H1 (cell line): ENCODE measurements around the gene ZNG1A. TPM values are rescaled to one million over a fixed set of nuclear protein-coding genes. Genes with fewer than 3 reads are reported as not detected.
"Not testable (repeated sequence)": the region's sequence is repeated elsewhere in the genome, so short reads cannot be mapped to it uniquely, and the experiment has no call there.

Experiments used
- CTCF ChIA-PET: fragments of 300-600 bp; sonication (Branson Sonifier 250); formaldehyde crosslinking; loops from one replicate; lab custom pipeline; 2021; ENCODE audit not compliant: partially characterized antibody; lab: Charles Lee
- POLR2A ChIA-PET: fragments of 300-600 bp; sonication (Branson Sonifier 250); formaldehyde crosslinking; loops from one replicate; lab custom pipeline; 2021; ENCODE audit warnings: inconsistent platforms; ENCODE audit not compliant: partially characterized antibody; lab: Charles Lee
- DNase-seq, 2 experiments: peaks; one replicate each; pipeline versions ENCODE4 v3.0.0 to v3.0.0-alpha.2; 2010 to 2022; ENCODE audit warnings: low spot score in 2 of 2, low read depth in 1 of 2, mixed read lengths in 1 of 2
- FAIRE-seq: peaks from 2 replicates; lab custom pipeline; 2011; peaks lifted over from hg19 to GRCh38; lab: Jason Lieb, UNC
- H2AFZ ChIP-seq: 2 replicates; pipeline ENCODE4 v1.8.1; 2012; ENCODE audit warnings: low read length, inconsistent platforms
- H2AK5ac ChIP-seq: 2 replicates; pipeline ENCODE4 v1.6.1; 2013; ENCODE audit warnings: low read depth, low read length
- H2BK120ac ChIP-seq: replicated peaks from 2 replicates; pipeline ENCODE3; 2013; ENCODE audit warnings: low read depth, low read length, inconsistent platforms
- H2BK12ac ChIP-seq: 2 replicates; pipeline ENCODE4 v1.6.1; 2013; ENCODE audit warnings: low read depth, low read length
- H2BK15ac ChIP-seq: 2 replicates; pipeline ENCODE4 v1.6.1; 2013; ENCODE audit warnings: low read length
- H2BK20ac ChIP-seq: 2 replicates; pipeline ENCODE4 v1.6.1; 2013; ENCODE audit warnings: low read length
- H2BK5ac ChIP-seq: 2 replicates; pipeline ENCODE4 v1.6.1; 2013; ENCODE audit warnings: low read depth, low read length
- H3K14ac ChIP-seq: 2 replicates; pipeline ENCODE4 v1.6.1; 2013; ENCODE audit warnings: inconsistent platforms; ENCODE audit not compliant: insufficient read length
- H3K18ac ChIP-seq: 2 replicates; pipeline ENCODE4 v1.6.1; 2013; ENCODE audit warnings: low read length; ENCODE audit errors: extremely low read depth
- H3K23ac ChIP-seq: 2 replicates; pipeline ENCODE4 v1.6.1; 2013; ENCODE audit warnings: inconsistent platforms; ENCODE audit not compliant: insufficient read length
- H3K23me2 ChIP-seq: 2 replicates; pipeline ENCODE4 v1.6.1; 2013; ENCODE audit warnings: low read depth, low read length
- H3K27ac ChIP-seq: 2 replicates; pipeline ENCODE4 v1.6.1; 2011; ENCODE audit warnings: low read depth, low read length, inconsistent platforms
- H3K27me3 ChIP-seq, 4 experiments: replicated peaks in 1 of 4; 1 replicate in 1 of 4; 2 replicates in 3 of 4; pipeline versions ENCODE4 v1.6.1 to v1.8.1; 2011 to 2013; ENCODE audit warnings: low read length in 3 of 4, mild to moderate bottlenecking in 3 of 4, inconsistent platforms in 2 of 4, mixed read lengths in 2 of 4, moderate library complexity in 1 of 4; ENCODE audit not compliant: control insufficient read depth in 3 of 4, insufficient read depth in 3 of 4; ENCODE audit errors: extremely low read depth in 1 of 4
- H3K36me3 ChIP-seq, 4 experiments: 2 replicates each; pipeline versions ENCODE4 v1.6.1 to v1.8.1; 2011 to 2013; ENCODE audit warnings: mild to moderate bottlenecking in 4 of 4, low read length in 3 of 4, moderate library complexity in 2 of 4, control low read depth in 1 of 4, inconsistent platforms in 1 of 4; ENCODE audit not compliant: insufficient read depth in 4 of 4, control insufficient read depth in 2 of 4
- H3K4ac ChIP-seq: replicated peaks from 2 replicates; pipeline ENCODE3; 2013; ENCODE audit warnings: low read length, low read depth, mixed read lengths, inconsistent platforms; ENCODE audit not compliant: insufficient read length
- H3K4me1 ChIP-seq, 4 experiments: replicated peaks in 1 of 4; 1 replicate in 1 of 4; 2 replicates in 3 of 4; pipeline versions ENCODE4 v1.6.1 to v1.8.1; 2011 to 2013; ENCODE audit warnings: low read length in 3 of 4, inconsistent platforms in 2 of 4, mixed read lengths in 1 of 4; ENCODE audit not compliant: insufficient read depth in 4 of 4, control insufficient read depth in 3 of 4
- H3K4me2 ChIP-seq, 2 experiments: 2 replicates each; pipeline versions ENCODE4 v1.6.1 to v1.8.1; 2011 to 2013; ENCODE audit warnings: low read depth in 2 of 2, low read length in 2 of 2, control low read depth in 1 of 2, inconsistent platforms in 1 of 2, mild to moderate bottlenecking in 1 of 2; ENCODE audit not compliant: insufficient read depth in 1 of 2
- H3K4me3 ChIP-seq, 4 experiments: fragments of 200-600, 300-600 bp in 1 of 4; sonication (generic), shearing (Covaris generic), sonication (Bioruptor Twin) in 1 of 4; 2 replicates each; pipeline versions ENCODE4 v1.5.1 to v1.8.1; 2011 to 2016; ENCODE audit warnings: low read length in 4 of 4, low read depth in 3 of 4, control low read depth in 2 of 4, inconsistent platforms in 2 of 4, mild to moderate bottlenecking in 2 of 4, mixed read lengths in 1 of 4, moderate library complexity in 1 of 4; ENCODE audit not compliant: insufficient read depth in 2 of 4; ENCODE audit errors: extremely low read depth in 1 of 4
- H3K56ac ChIP-seq: replicated peaks from 2 replicates; pipeline ENCODE3; 2013; ENCODE audit warnings: low read depth, mild to moderate bottlenecking, mixed read lengths, low read length, inconsistent platforms; ENCODE audit not compliant: insufficient read length
- H3K79me1 ChIP-seq: 2 replicates; pipeline ENCODE4 v1.6.1; 2013; ENCODE audit warnings: low read depth, low read length, control low read depth
- H3K79me2 ChIP-seq, 2 experiments: 2 replicates each; pipeline versions ENCODE4 v1.6.1 to v1.8.1; 2012 to 2013; ENCODE audit warnings: low read length in 2 of 2, mild to moderate bottlenecking in 2 of 2, inconsistent platforms in 1 of 2; ENCODE audit not compliant: insufficient read depth in 2 of 2, control insufficient read depth in 1 of 2
- H3K9ac ChIP-seq, 4 experiments: replicated peaks in 1 of 4; 1 replicate in 1 of 4; 2 replicates in 3 of 4; pipeline versions ENCODE4 v1.6.1 to v1.8.1; 2011 to 2013; ENCODE audit warnings: low read depth in 3 of 4, low read length in 3 of 4, control low read depth in 2 of 4, mild to moderate bottlenecking in 2 of 4, moderate library complexity in 2 of 4, inconsistent platforms in 1 of 4; ENCODE audit errors: extremely low read depth in 1 of 4
- H3K9me3 ChIP-seq, 2 experiments: 2 replicates each; pipeline versions ENCODE4 v1.6.1 to v1.8.1; 2012 to 2013; ENCODE audit warnings: mild to moderate bottlenecking in 2 of 2, moderate library complexity in 2 of 2, control low read depth in 1 of 2, inconsistent platforms in 1 of 2, low read depth in 1 of 2, low read length in 1 of 2, mixed read lengths in 1 of 2; ENCODE audit not compliant: insufficient read depth in 2 of 2
- H4K20me1 ChIP-seq, 2 experiments: replicated peaks in 1 of 2; 2 replicates each; pipeline versions ENCODE3 to v1.8.1; 2011 to 2013; ENCODE audit warnings: inconsistent platforms in 2 of 2, low read length in 2 of 2, mild to moderate bottlenecking in 1 of 2; ENCODE audit not compliant: insufficient read depth in 2 of 2, control insufficient read depth in 1 of 2
- H4K5ac ChIP-seq: 2 replicates; pipeline ENCODE4 v1.6.1; 2013; ENCODE audit warnings: low read length, low read depth, mixed read lengths, inconsistent platforms; ENCODE audit not compliant: insufficient read length
- H4K8ac ChIP-seq: 2 replicates; pipeline ENCODE4 v1.8.0; 2013; ENCODE audit warnings: mild to moderate bottlenecking, moderate library complexity, low read length, inconsistent platforms; ENCODE audit not compliant: insufficient read depth; ENCODE audit errors: extremely low read depth
- H4K91ac ChIP-seq: replicated peaks from 2 replicates; pipeline ENCODE3; 2013; ENCODE audit warnings: low read length, mixed read lengths, inconsistent platforms; ENCODE audit not compliant: insufficient read length
- CBX8 ChIP-seq: fragments of 300-800, 300-1000 bp; sonication (generic); IDR thresholded peaks from 2 replicates; pipeline ENCODE4 v1.7.1; 2016; ENCODE audit warnings: low read depth, low read length, borderline replicate concordance
- CREB1 ChIP-seq: IDR thresholded peaks from 2 replicates; pipeline ENCODE4 v1.6.1; 2012; ENCODE audit warnings: inconsistent platforms
- EZH2 ChIP-seq: fragments of 200-600 bp; sonication (generic); IDR thresholded peaks from 2 replicates; pipeline ENCODE4 v1.7.1; 2012; ENCODE audit warnings: low read depth, mild to moderate bottlenecking, moderate library complexity, low read length, inconsistent platforms; ENCODE audit not compliant: severe bottlenecking
- KDM4A ChIP-seq: IDR thresholded peaks from one replicate; pipeline ENCODE4 v1.7.1; 2012; ENCODE audit warnings: low read depth, mild to moderate bottlenecking, moderate library complexity, low read length, inconsistent platforms; ENCODE audit not compliant: severe bottlenecking
- RBBP5 ChIP-seq: IDR thresholded peaks from 2 replicates; pipeline ENCODE4 v1.7.1; 2012; ENCODE audit warnings: low read depth, mild to moderate bottlenecking, inconsistent platforms, low read length, moderate library complexity, borderline replicate concordance
- RNF2 ChIP-seq: fragments of 200-900, 300-1000 bp; sonication (generic); IDR thresholded peaks from 2 replicates; pipeline ENCODE4 v1.7.1; 2016; ENCODE audit warnings: borderline replicate concordance, low read depth, mild to moderate bottlenecking, antibody characterized with exemption, low read length; ENCODE audit not compliant: poor library complexity, severe bottlenecking; ENCODE audit errors: missing control alignments
- SUZ12 ChIP-seq: fragments of 200-600 bp; sonication (generic); IDR thresholded peaks from 2 replicates; pipeline ENCODE4 v1.6.1; 2012; ENCODE audit warnings: mild to moderate bottlenecking, inconsistent platforms, low read length, moderate library complexity, mixed read lengths
- WGBS, 2 experiments: shearing (Covaris generic) in 1 of 2; methylation state at CpG; one replicate each; pipeline versions ENCODE4 v1.1.6 to v1.1.7; 2013 to 2015; ENCODE audit warnings: low lambda C conversion rate in 2 of 2, mixed read lengths in 2 of 2, inconsistent platforms in 1 of 2, low coverage in 1 of 2, missing lambda C conversion rate in 1 of 2; ENCODE audit not compliant: insufficient replicate concordance in 2 of 2, insufficient coverage in 1 of 2, insufficient read length in 1 of 2; ENCODE audit errors: extremely low coverage in 1 of 2, missing lambda C conversion rate in 1 of 2; 5-methylcytosine and 5-hydroxymethylcytosine counted together
- polyA plus RNA-seq, 7 experiments: library from polyadenylated mRNA; depleted of rRNA in 3 of 7; stranded (reverse) in 5 of 7; unstranded in 2 of 7; fragments of >200 nt in 5 of 7; fragments of 200-250 nt in 2 of 7; gene quantifications; 1 replicate in 5 of 7; 2 replicates in 1 of 7; 4 replicates in 1 of 7; pipeline versions ENCODE4 v1.2.1 to v1.2.3, GENCODE V29; 2011 to 2013; ENCODE audit warnings: missing spikeins in 2 of 7, mixed read lengths in 2 of 7
- total RNA-seq: library from RNA; stranded (reverse); fragmentation: NEBNext Ultra II Directional; extraction: Animal tissue kit (Norgen Biotek cat#: 25700); gene quantifications from 2 replicates; pipeline ENCODE4 v1.2.1, GENCODE V29; 2021

ZNG1A gene
- total and polyA plus RNA-seq, 2 of the 8 experiments (the other 6 are each of a cell fraction or from before 2014, with no cell fraction given): 18.2 to 46.5 TPM

- H3K36me3 ChIP-seq, FAIRE-seq, H4K91ac ChIP-seq, H2BK120ac ChIP-seq, H2BK5ac ChIP-seq, H4K5ac ChIP-seq, H3K79me2 ChIP-seq, H3K9me3 ChIP-seq, H2AK5ac ChIP-seq, H2BK20ac ChIP-seq, H2BK15ac ChIP-seq, H4K8ac ChIP-seq, H2BK12ac ChIP-seq, H3K4ac ChIP-seq, H3K14ac ChIP-seq, H3K56ac ChIP-seq, H3K9ac ChIP-seq, H3K23me2 ChIP-seq, H3K4me1 ChIP-seq, POLR2A ChIA-PET, H3K27ac ChIP-seq, CTCF ChIA-PET, H3K23ac ChIP-seq, H3K79me1 ChIP-seq, H4K20me1 ChIP-seq, H3K18ac ChIP-seq: not testable (repeated sequence)
- TF ChIP-seq SUZ12 (peak; percentile 86), RNF2 (peak; percentile 94), KDM4A (peak; percentile 5), CREB1 (peak; percentile 68), EZH2 (peak; percentile 96), RBBP5 (peak; percentile 20; the same call in 1 of the 2 replicates), CBX8 (peak; percentile 12; the same call in 1 of the 2 replicates)
- peak overlapping the region; percentile 70 to 73 for H3K4me2 ChIP-seq
- H3K4me3 ChIP-seq: peak overlapping the region; percentile 21 to 54 (median 29); a peak in 6 of 8 replicates
- 2% methylated on average over 55 of the region's 111 CpGs; no CpG with 5 or more reads in 1 of the 2 experiments for WGBS, 2 experiments
- peak in 1 of 2 experiments; percentile 80 for DNase-seq
- H2AFZ ChIP-seq: peak overlapping the region; percentile 31; the same call in 1 of the 2 replicates
- H3K27me3 ChIP-seq: peaks cover 40 to 78% (median 62%) of the 10 kb centered on the region in 4 experiments
These were observed 65.2 kb downstream of the ZNG1A start for GRCh38 chr9:113468-114266.
